AG10803 (cell line): ENCODE data around the gene CADM1.

Experiments used
- DNase-seq: peaks from one replicate; pipeline ENCODE4 v3.0.0; 2010; ENCODE audit warnings: low read depth
- H3K4me3 ChIP-seq: 2 replicates; pipeline ENCODE4 v1.5.1; 2011; ENCODE audit warnings: mild to moderate bottlenecking, low read length, control low read depth
- TF ChIP-seq, protein P1 (sequence below): conservative IDR thresholded peaks from 2 replicates; pipeline ENCODE4 v1.5.1; 2011; ENCODE audit warnings: mild to moderate bottlenecking, low read length, control low read depth, inconsistent platforms

Gene CADM1

DNA sequence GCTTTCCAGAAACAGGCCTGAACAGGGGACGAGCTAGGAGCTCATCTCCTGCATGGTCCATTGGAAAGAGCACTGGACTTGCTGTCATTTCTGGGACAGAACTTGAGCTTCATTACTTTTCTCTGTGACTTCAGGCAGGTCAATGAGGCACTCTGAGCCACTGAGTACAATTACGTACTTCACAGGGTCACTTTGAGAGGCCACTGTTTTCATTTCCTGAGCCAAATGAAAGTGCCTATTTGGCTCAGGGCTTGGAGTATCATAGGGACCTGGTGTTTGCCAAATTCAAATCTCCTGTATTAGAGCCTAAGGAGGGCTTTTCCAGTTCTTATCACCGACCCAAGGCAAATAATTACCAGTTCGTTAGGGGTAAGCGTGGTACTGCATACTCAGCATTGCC is 319.3 kb downstream of the CADM1 start:
- DNase-seq: no peak
- H3K4me3 ChIP-seq: no peak overlapping the region
- TF ChIP-seq, protein P1, sequence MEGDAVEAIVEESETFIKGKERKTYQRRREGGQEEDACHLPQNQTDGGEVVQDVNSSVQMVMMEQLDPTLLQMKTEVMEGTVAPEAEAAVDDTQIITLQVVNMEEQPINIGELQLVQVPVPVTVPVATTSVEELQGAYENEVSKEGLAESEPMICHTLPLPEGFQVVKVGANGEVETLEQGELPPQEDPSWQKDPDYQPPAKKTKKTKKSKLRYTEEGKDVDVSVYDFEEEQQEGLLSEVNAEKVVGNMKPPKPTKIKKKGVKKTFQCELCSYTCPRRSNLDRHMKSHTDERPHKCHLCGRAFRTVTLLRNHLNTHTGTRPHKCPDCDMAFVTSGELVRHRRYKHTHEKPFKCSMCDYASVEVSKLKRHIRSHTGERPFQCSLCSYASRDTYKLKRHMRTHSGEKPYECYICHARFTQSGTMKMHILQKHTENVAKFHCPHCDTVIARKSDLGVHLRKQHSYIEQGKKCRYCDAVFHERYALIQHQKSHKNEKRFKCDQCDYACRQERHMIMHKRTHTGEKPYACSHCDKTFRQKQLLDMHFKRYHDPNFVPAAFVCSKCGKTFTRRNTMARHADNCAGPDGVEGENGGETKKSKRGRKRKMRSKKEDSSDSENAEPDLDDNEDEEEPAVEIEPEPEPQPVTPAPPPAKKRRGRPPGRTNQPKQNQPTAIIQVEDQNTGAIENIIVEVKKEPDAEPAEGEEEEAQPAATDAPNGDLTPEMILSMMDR: no peak

DNA sequence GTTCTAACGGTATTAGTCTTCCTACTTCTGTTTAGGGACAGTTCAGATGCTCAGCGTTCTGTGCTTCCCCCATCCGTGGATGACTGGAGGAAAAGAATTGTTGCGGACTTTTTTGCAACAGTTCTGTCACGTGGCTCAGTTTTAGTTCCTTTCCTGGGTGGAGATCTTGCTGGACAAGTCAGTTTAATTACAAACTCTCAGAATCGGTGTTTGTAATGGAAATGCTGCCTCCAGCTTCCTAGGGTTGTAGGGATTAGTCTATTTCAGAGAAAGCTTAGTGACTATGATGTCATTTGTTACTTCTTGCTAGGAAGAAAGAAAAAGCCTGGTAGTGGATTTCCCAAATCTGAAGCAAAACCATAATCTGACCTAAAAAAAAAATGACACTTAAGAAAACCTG is 320.4 kb downstream of the CADM1 start:
- no peak for DNase-seq
- H3K4me3 ChIP-seq: no peak overlapping the region
- TF ChIP-seq, protein P1: no peak

- DNase-seq: no peak
- TF ChIP-seq, protein P1: no peak
- H3K4me3 ChIP-seq: no peak overlapping the region
These were observed 321.1 kb downstream of the CADM1 start for GRCh38 chr11:115183136-115183535.

DNA sequence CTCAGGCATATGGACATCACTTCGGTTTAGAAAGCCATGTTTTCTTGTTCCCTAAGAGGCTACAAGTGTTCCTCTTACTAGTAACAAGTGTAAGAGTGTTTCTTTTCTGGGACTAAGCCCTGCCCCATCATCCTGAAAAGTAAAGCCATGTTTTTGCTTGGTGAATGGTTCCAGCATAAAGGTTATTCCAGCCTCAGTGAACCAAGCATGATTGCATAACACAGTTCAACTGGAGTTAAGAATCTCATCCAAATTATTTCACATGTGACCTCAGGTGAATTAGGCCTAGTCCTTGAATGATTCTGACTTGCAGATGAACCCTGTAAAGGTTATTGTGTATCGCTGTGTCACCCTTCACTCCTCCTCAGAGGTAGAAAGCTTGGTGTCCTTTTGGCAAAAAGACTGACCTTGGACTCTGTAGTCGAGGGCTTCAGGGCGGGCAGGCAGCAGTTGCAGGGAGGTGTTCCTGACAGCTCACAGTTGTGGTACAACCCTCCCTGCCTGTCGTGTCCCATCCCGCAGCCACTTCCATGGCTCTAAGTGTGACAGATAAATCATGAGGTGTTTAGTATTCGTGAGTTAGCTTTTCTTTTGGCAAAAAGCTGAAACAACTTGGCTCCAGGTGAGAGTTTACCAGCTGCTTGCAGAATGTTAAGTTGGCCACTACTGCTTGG is 321.8 kb downstream of the CADM1 start:
- no peak overlapping the region for H3K4me3 ChIP-seq
- no peak for DNase-seq
- TF ChIP-seq, protein P1: no peak

GRCh38 chr11:115181538-115181937 is 322.7 kb downstream of the CADM1 start:
- H3K4me3 ChIP-seq: no peak overlapping the region
- TF ChIP-seq, protein P1: no peak
- DNase-seq: no peak

DNA sequence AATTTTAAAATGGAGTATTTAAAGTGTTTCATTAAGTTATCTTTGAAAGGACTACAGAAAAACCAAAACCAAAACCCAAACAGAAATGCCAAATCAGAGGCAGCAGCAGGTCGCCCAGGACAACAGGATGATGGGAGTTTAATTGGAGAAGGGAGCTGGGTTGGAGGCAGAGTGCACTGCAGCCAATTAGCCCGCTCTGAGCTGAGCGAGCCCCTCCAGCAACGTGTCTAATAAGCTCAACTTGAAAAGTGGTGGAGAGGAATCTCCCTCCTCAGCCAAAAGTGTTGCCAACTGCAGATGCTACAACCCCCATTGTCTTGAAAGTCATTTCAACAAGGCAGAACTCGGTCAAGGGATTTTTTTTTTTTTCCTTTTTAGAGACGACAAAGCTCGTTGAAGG is 323.9 kb downstream of the CADM1 start:
- 0 out of 2 replicates have a peak overlapping the region, but pooled peaks have one; percentile 0 for H3K4me3 ChIP-seq
- TF ChIP-seq, protein P1: no peak
- no peak for DNase-seq

DNA sequence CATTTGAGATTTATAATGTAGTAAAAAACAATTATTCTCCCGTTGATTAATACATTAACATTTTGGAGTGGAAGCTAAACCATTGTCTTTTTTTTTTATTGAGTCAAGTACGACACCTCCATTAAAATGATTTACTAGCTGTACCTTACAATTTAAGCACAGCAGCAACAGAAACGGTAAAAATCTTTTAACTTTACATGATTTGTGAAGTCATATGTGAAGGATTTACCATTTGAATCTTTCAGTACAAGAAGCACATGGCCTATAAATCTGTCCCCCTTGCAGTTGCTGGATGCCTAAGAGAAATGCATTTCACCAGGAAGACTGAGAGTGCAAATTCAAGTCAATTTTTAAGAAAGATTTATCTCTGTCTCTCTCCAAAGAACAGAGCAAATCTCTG is 324.6 kb downstream of the CADM1 start:
- TF ChIP-seq, protein P1: no peak
- DNase-seq: no peak
- H3K4me3 ChIP-seq: no peak overlapping the region
